Breast epithelium (tissue), 3 donors: ENCODE measurements around the gene GADD45G.

Experiments
- CTCF ChIP-seq, 3 donors: fragments of 450-650 bp; IDR thresholded peaks; one replicate each; pipeline ENCODE4 v1.5.1; 2016 to 2017; ENCODE audit warnings: antibody characterized with exemption in 3 of 3, mild to moderate bottlenecking in 3 of 3, moderate library complexity in 3 of 3
- POLR2A ChIP-seq: fragments of 450-650 bp; IDR thresholded peaks from one replicate; pipeline ENCODE4 v1.6.1; 2016; ENCODE audit warnings: antibody characterized with exemption, mild to moderate bottlenecking, moderate library complexity

- no peak for TF ChIP-seq CTCF (IDR thresholded peaks at IDR 0.05)
- no peak for TF ChIP-seq POLR2A
Observed at GRCh38 chr9:89567649-89568048, 37.2 kb upstream of the GADD45G start.
